ENCODE measurements around the gene TBC1D17.

The TBC1D17 gene

GRCh38 chr19:49833599-49833998 is 43.9 kb upstream of the TBC1D17 start:
- H3K4me3 ChIP-seq (ENCODE audit: low read depth, low read length) = no peak overlapping the region
- no peak for DNase-seq (ENCODE audit: low read depth)

GRCh38 chr19:49835562-49835961 is 41.9 kb upstream of the TBC1D17 start:
- TF ChIP-seq CTCF (conservative IDR thresholded peaks at IDR 0.05; ENCODE audit: low read depth, low read length) = no peak
- DNase-seq (ENCODE audit: low read depth) = no peak
- no peak overlapping the region for H3K4me3 ChIP-seq (ENCODE audit: low read depth, low read length)

More at GRCh38 chr19:49833599-49833998, 43.9 kb upstream of the TBC1D17 start:
- TF ChIP-seq CTCF (conservative IDR thresholded peaks at IDR 0.05; ENCODE audit: low read depth, low read length) = no peak

GRCh38 chr19:49836176-49837008 is 41.1 kb upstream of the TBC1D17 start:
- no peak overlapping the region for H3K4me3 ChIP-seq (ENCODE audit: low read depth, low read length)
- DNase-seq (ENCODE audit: low read depth) = no peak
- no peak for TF ChIP-seq CTCF (conservative IDR thresholded peaks at IDR 0.05; ENCODE audit: low read depth, low read length)

- H3K4me3 ChIP-seq (ENCODE audit: low read depth, low read length) = no peak overlapping the region
- TF ChIP-seq CTCF (conservative IDR thresholded peaks at IDR 0.05; ENCODE audit: low read depth, low read length) = no peak
- peak; percentile 73 for DNase-seq (ENCODE audit: low read depth)
Measured at GRCh38 chr19:49837009-49837310, 40.5 kb upstream of the TBC1D17 start.

GRCh38 chr19:49837425-49837824 is 40.1 kb upstream of the TBC1D17 start:
- no peak for DNase-seq (ENCODE audit: low read depth)
- no peak for TF ChIP-seq CTCF (conservative IDR thresholded peaks at IDR 0.05; ENCODE audit: low read depth, low read length)
- no peak overlapping the region for H3K4me3 ChIP-seq (ENCODE audit: low read depth, low read length)

- no peak overlapping the region for H3K4me3 ChIP-seq (ENCODE audit: low read depth, low read length)
- TF ChIP-seq CTCF (conservative IDR thresholded peaks at IDR 0.05; ENCODE audit: low read depth, low read length) = no peak
- no peak for DNase-seq (ENCODE audit: low read depth)
Measured at GRCh38 chr19:49838885-49839588, 38.5 kb upstream of the TBC1D17 start.
